Occipital lobe (tissue), 1 donor: ENCODE data around the gene LASP1NB.
"Not testable (repeated sequence)": the region's sequence is repeated elsewhere in the genome, so short reads cannot be mapped to it uniquely, and the experiment has no call there.

ENCODE experiments used
- DNase-seq: peaks from one replicate; lab custom pipeline; 2025; lab: John Stamatoyannopoulos, UW

LASP1NB gene

GRCh38 chr17:38916771-38917170, 8.6 kb upstream of the LASP1NB start:
- no peak for DNase-seq

DNA sequence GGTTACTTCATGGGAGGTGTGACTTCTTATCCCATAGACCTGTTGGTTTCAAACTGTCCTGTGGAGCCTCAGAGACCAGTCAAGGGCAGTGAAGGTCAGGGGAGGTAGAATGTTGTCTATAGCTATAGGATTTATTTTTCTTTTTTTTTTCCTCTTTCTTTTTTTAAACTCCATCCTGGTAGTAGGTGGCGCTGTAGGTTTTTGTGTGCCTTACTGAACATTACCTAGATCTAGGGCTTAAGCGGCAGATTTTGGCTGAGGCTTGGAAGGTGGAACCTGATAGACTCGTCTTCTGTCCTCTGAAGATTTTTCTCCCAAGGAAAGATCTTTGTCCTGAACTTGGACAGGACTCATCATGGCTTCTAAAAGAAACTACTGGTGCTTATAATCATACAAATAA, 8.2 kb upstream of the LASP1NB start:
- no peak for DNase-seq

- DNase-seq, result no peak
Measured at GRCh38 chr17:38918129-38918913, 7.1 kb upstream of the LASP1NB start.

DNA sequence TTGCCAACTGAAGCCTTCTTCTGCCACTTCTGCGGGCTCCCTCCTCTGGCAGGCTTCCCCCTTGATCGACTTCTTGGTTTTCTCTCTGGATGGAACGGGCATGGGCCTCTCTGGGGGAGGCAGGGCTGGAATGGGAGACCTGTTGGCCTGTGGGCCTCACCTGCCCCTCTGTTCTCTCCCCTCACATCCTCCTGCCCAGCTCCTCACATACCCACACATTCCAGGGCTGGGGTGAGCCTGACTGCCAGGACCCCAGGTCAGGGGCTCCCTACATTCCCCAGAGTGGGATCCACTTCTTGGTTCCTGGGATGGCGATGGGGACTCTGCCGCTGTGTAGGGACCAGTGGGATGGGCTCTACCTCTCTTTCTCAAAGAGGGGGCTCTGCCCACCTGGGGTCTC, 6.5 kb upstream of the LASP1NB start:
- DNase-seq, result no peak

- no peak for DNase-seq
Measured at GRCh38 chr17:38919316-38920078, 5.9 kb upstream of the LASP1NB start.

GRCh38 chr17:38920374-38921291, 4.8 kb upstream of the LASP1NB start:
- DNase-seq, result no peak

DNA sequence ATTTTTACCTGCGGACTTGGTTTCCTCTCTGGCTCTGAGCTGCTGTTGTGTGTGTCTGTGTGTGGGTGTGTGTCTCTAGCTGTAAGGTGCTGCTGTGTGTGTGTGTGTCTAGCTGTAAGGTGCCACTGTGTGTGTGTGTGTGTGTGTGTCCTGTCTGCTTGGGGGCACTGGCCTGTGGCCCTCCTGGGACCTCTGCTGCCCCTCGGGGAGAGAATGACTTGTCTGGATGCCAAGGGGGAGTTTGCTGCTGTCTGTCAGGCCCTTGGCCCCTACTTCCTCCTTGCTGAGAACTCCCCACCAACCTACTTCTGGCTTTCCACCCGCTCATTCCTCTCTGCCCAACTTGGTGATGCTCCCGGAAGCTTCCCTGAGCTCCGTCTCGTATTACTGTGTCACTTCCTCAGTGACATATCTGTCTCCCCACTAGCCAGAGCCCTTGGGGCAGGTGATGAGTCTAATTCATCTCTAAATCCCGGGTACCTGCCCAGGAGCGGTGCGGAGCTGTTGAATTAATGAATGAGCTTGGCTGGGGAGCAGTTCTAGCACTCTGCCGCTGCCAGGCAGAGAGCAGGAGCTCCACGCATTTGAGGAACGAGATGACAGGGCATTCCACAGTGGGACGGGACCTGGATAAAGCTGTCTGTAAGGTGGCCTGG, 3.5 kb upstream of the LASP1NB start:
- DNase-seq, result peak; percentile 39

- no peak for DNase-seq
Measured at GRCh38 chr17:38922538-38923297, 2.7 kb upstream of the LASP1NB start.

GRCh38 chr17:38926293-38927070, 1.1 kb downstream of the LASP1NB start:
- DNase-seq, result no peak

DNA sequence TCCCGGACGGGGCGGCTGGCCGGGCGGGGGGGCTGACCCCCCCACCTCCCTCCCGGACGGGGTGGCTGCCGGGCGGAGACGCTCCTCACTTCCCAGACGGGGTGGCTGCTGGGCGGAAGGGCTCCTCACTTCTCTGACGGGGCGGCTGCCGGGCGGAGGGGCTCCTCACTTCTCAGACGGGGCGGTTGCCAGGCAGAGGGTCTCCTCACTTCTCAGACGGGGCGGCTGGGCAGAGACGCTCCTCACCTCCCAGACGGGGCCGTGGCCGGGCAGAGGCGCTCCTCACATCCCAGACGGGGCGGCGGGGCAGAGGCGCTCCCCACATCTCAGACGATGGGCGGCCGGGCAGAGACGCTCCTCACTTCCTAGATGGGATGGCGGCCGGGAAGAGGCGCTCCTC, 5.4 kb downstream of the LASP1NB start:
- not testable (repeated sequence) for DNase-seq

DNA sequence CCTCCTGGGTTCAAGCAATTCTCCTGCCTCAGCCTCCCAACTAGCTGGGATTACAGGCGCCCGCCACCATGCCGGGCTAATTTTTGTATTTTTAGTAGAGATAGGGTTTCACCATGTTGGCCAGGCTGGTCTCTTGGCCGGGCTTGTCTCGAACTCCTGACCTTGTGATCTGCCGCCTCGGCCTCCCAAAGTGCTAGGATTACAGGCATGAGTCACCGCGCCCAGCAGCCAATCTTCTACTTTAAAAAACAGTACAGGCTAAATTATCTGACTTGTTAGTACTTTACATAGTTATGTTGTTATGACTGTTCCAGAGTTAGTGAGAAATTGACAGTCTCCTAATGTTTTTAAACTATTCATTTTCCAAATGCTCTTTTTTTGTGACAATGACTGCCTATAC, 8.5 kb downstream of the LASP1NB start:
- DNase-seq, result not testable (repeated sequence)

- no peak for DNase-seq
Measured at GRCh38 chr17:38939987-38940386, 14.6 kb downstream of the LASP1NB start.

GRCh38 chr17:38940404-38940803, 15.0 kb downstream of the LASP1NB start:
- DNase-seq, result no peak

DNA sequence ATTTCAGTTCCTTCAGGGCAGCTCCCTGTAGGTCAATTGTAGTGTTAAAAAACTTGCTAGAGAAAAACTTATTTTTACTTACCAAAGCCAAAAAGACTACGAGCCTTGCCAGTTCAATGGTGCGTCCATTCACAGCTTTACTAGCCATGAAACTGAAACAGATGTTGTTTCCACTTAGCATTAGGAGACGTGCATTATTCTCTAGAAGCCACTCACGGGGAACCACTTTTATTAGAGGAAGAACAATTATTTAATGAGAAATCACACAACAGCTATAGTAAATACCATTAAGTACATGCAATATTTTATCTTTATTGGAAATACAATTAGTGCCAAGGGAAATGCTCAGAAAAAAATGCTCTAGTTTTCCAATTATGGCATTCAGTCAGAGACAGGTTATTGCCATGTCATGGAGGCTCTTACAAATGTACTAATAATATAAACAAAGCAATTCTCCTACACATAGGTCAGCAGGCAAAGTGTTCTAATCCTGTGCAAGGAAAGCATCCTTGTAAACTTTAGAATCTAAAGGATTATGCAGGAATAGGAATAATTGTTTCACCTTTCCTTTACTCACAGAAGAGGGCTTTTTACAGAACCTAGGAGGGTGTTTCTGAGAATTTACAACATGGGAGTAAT, 17.4 kb downstream of the LASP1NB start:
- DNase-seq, result no peak

GRCh38 chr17:38943607-38944006, 18.2 kb downstream of the LASP1NB start:
- DNase-seq, result no peak

- DNase-seq, result no peak
Measured at GRCh38 chr17:38947189-38947588, 21.8 kb downstream of the LASP1NB start.

GRCh38 chr17:38953800-38954199, 28.4 kb downstream of the LASP1NB start:
- DNase-seq, result not testable (repeated sequence)

DNA sequence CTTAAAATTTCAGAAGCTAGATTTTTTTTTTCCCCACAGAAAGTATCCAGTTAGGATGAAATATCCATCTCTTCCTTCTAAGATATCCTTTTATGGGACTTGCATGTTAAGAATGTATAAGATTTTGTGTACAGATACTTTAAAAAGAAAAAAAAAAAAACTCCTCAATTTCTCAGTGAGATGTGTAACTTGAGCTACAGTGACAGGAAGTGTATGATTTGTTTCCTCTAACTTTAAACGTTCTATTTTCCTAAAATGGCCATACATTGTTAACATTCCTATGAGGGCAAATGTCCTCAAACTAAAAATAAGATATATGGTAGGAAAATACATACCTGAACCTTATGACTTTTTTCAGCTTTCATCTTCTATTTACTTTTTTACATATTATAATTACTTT, 32.9 kb downstream of the LASP1NB start:
- DNase-seq, result no peak

GRCh38 chr17:38958756-38959155, 33.3 kb downstream of the LASP1NB start:
- DNase-seq, result no peak
